T follicular helper cell (primary cell): ENCODE results near the gene DGUOK.
A peak's percentile ranks its signal among the peaks of the same experiment; 100 is the strongest.

ENCODE experiments used
- DNase-seq: peaks from one replicate; pipeline ENCODE4 v3.0.0-alpha.2; 2020; ENCODE audit warnings: low read depth

DGUOK gene

DNA sequence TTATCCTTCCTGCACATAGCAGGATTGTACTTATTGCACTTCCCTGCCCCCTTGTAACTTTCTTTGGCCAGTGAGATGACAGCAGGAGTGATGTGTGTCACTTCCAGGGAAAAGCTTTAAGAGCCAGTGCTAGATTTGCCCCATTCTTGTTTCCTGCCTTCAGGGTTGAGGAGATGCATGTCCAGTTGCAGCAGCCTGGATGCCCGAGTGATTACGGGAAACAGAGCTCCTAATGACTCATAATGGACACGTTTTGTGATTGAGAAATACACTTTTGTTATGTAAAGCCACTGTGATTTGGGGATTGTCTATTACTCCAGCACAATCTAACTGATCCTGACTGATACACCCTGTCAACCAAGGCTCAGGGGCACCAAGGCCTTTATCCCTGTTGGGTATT is 53.0 kb downstream of the DGUOK start:
- DNase-seq: no peak

DNA sequence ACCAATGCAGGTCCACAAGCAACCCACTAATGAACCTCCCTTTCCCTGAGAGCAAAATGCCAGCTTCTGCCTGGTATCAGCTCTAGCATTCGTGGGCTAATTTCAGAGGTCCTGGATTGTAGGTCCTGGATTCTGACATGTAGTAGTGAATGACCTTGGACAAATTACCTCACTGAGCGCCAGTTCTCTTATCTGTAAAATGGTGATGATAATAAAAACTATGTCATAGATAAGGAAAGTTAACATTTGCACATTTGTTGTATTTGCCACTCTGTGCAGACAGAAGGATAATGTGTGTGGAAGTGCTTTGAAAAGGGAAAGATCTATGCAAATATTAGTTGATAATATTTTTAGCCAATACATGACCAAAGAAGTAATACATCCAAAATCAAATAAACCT is 53.9 kb downstream of the DGUOK start:
- DNase-seq: no peak

DNA sequence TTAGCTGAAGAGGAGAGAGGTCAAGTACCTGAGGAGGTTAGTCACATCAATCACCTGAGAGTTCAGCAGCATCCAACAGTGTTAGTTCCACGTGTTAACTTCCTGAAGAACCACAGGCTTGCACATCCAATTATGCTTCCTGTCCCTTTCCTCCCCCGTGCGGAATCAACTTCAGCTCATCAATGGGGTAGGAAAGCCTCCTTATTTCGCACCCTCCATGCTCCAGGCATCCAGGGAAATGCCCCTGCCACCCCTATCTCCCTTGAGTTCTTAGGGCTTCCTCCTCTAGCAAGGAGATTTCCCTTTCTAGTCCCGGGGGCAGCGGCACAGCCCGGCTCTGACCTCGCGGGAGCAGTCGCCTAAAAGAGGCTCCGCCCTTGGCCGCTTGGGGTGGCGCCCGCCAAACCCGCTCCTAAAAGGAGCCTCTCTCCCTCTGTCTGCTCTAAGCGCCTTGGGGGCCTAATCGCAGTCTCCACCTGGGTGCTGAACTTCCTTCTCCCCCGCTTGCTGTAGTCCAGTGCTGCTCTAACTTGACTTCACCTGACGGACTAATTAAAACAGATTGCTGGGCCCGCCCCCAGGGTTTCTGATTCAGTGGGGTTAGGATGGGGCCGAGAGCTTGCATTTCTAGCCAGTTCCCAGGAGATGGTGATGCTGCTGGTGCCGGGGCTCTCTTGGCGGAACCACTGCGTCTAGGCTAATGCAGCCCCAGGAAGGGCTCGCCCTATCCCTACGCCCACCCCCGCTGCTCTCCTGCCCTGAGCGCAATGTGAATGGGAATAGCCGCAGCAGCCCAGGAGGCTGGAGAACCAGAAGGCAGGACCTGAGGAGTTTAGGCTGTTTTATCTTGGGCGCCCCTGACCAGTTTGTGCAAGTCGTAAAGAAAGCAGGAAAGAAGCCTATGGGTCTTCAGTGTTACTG is 54.7 kb downstream of the DGUOK start:
- DNase-seq: no peak

DNA sequence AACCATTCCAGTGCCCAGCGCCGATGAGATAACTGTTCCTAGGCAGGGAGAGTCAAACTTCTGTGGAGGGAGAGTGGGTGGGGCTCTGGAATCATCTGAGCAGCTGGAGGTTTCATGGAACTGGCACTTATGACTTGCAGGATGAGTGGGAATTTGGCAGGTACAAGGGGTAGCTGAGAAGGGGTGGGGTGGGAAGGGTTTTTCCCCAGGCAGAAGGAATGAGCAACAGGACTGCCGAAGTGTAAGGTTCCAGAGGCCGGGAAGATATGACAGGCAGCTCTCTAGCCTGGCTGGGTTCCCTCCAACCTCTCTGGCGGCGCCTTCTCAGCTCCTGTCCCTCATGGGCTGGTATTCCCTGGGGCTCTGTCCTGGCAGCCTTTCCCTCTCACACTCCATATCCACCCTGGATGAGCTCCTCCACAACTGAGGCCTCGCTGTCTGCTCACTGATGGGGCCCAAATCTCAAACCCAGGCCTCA is 55.5 kb downstream of the DGUOK start:
- DNase-seq: no peak

DNA sequence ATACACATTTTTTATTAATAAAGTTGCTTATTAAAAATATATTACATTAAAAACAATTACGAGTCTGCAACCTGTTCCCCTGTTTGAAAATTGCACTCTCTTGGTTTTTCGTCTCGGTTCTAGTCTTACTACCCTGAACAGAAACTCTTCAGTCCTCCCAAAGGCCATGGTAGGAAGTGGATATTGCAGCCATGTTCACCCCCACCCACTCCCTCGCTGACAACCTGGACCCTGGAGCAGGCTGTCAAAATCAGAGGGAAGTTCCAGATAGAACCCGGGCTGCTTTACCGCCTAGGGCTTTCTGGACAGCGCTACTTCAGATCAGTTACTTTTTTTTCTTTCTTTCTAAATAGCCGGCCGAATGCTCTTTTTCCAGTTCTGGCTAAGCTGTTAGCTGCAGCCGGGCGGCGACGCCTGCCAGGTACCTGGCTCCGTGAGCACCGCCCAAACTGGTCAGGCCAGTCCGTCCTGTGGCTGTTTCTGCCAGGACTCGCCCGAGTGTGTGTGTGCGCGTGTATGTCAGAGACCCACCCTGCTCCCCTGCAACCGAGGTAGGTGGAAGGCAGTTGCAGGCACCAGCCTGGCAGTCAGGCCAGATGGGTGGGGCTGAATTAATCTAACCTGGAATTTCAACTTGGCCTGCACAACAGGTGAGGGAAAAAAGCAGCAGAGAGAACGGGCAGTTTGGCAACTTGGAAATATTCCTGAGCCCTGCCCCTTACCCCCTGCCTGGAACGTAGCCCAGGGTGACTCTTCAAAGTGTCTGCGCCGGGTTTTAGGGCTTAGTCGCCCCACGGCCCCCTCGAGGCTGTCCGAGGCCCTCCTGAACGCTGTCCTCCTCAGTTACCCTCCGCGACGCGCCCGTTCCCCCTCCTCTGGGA is 56.9 kb downstream of the DGUOK start:
- DNase-seq: no peak

DNA sequence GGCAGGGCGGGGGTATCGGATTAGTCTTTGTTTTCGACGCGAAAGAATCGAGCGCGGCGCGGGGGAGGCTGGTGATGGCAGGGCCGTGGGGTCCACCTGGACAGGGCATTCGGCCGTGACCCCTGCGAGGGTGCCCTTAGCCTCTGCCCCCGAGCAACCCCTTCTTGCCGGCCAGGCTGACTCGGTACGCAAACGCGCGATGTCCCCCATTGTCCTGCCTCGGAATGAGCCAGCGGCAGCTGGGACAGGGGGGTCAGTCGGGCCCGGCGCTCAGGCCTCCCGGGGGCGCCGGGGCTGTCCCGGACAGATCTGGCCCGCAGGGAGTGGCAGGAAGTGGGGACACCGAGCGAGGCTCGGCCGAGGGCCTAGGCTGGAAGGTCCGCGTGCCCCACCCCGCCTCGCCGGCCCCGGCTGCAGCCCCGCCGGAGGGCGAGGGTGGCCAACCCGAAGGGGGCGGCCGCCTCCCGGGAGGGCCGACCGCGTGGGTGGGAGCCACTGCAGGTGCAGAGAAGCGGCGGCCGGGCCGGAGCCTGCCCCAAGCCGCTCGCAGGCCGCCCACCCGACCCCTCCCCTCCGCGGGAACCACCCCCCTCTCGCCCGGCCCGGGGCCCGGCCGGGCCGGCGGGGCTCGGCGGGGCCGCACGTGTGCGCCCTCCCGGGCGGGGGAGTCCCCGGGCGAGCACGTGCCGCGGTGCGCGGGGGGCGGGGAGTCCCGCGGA is 57.7 kb downstream of the DGUOK start, which contains the start of gene TET3:
TSS of gene TET3 (plus strand) at position 708 of the 719 bp plus-strand sequence. CDS start 1,494 bp downstream, outside the sequence.
- DNase-seq: peak; percentile 55

DNA sequence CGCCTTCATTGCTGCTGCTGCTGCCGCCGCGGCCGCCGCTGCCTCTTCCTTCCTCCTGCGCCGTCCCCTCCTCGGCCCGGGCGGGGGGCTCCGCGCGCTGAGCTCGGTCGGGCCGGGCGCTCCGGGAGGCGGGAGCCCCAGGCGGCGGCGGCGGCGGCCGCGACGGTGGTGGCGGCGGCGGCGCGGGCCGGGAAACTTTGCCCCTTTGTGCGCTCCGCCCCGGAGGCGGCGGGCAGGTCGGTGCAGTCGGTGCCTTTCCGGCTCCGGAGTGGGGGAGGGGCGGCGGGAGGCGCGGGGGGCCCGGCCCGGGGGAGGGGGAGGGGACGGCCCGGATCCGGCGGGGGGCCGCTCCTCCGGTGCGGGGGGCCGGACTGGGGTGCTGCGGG is 58.2 kb downstream of the DGUOK start:
- DNase-seq: peak; percentile 51

DNA sequence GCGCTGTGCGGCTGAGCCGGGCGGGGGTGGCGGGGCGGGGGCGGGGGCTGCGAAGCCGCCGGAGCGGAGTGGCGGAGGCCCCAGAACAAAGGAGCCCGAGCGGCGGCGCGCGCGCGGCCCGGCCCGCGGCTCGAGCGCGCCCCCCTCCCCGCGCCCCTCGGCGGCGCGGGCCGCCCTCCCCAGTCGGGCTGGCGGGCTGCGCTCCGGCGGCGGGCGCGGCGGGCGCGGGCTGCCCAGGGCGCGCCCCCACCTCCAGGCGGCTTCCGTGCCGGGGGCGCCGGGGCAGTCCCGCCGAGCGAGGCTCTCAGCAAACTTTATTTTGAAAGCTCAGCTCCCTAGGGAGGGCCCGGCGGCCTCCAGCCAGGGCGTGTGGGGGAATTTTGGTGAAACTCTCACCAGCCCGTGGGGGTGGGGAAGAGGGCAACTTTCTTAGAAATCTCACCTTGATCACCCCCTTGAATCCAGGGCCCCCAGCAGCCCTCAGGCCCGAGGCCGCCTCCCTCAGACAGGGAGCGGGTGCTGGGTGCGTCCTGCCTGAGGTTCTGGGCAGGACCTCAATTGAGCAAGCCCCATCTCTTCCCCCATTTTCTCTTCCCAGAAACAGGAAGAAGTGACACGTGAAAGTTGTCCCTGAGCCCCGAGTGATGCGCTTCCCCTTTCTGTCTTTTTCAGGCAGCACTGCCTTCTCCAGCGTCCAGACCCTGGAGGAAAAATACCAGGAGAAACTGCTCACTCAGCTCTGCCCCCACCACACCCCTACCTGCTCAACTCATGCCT is 58.8 kb downstream of the DGUOK start:
- peak; percentile 36 for DNase-seq

DNA sequence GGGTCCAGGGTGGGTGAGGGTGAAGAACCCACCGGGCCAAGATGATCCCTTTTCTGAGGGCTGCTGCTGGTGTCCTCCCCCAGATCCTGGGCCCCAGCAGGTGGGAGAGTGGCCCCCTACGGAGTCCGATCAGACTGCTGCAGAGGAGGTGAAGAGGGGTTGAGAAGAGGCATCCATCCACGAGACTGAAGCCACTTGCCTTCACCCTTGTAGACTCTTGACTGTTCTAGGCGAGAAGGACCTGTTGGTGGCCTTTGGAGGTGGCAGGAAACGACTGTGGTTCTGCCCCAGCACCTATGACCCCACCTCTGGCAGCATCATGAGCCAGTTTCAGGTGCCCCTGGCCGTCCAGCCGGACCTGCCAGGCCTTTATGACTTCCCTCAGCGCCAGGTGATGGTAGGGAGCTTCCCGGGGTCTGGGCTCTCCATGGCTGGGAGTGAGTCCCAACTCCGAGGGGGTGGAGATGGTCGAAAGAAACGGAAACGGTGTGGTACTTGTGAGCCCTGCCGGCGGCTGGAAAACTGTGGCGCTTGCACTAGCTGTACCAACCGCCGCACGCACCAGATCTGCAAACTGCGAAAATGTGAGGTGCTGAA is 59.5 kb downstream of the DGUOK start:
- no peak for DNase-seq

DNA sequence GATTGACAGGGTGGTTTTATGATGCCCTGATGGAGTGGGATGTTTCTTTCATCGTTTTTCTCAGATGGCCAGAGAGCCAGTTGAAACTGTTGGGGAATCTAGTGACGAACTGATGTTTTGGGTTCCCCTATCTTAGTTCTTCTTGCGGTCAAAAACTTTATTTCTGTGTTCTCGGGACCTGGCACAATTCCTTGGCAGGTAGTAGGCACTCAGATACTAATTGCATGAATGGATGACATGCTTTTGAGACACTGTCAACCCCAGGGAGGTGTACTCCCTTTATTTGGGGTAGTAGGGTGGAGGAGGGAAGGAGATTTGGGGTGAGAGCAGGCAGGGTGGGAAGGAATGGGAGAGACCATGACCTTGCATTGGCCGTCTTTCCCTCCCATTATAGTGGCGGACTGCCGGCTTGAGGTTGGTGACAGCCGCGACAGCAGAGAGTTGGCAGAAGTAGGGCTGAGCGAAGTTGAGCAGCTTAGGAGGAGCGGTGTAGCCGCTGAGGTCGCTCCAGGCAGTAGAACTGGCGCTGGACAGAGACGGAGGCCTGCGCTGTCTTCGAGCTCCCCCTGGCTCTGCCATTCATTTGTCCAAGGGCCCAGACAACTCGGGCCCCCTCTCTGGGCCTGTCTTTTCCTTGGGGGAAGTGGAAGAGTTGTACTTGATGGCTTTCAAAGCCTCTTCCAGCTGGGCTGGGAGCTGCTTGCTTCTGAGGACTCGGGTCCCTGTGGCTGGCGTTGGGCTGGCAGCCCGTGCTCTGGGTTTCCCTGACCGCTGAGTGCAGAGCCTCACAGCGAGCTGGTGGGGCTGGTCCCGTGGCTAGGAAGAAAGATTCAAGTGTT is 60.6 kb downstream of the DGUOK start:
- no peak for DNase-seq

DNA sequence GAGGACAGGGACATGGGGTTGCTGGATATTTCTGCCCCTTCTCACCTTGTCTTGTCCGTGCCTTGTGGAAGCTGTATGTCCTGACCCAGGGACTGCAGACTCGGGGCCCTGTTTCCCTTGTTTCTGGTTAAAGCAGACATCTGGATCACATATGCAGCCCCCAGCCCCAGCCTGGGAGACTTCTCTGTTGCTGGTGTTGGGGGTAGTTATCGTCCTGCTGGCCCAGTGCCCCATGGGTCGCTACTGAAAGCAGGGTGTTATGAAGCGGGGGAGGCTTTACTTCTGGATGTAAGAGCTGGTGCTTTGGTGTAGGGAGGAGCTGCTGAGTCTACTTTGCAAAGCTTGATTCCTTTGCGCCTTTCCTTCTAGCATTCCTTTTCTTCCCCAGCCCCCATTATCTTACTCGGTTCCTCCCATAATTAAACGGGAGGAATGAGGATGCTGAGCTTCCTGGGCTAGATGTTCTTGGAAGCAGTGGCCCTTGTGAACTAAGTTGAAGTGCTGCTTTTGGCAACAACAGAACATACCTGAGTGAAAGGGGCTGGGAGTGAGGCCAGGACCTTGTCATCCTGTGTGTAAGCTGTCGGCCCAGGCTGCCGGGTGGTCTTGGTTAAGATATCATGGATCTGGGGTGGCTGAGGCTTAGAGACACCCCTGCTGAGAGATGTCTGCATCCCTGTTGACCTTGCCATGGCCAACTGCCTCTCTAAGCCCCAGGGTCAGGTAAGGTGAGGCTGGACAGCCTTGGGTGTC is 61.4 kb downstream of the DGUOK start:
- no peak for DNase-seq

DNA sequence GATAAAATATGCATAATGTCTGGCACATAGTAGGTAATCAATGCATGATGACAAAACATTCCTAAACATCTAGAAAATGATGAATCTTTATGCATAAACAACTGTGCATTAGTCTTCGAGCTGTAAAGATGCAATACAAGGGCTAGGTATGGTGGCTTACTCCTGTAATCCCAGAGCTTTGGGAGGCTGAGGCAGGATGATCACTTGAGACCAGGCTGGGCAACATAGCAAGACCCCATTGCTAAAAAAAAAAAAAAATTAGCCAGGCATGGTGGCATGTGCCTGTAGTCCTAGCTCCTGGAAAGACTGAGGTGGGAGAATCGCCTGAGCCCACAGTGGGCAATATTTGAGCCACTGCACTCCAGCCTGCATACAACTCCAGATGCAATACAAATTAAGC is 63.3 kb downstream of the DGUOK start:
- DNase-seq: no peak

DNA sequence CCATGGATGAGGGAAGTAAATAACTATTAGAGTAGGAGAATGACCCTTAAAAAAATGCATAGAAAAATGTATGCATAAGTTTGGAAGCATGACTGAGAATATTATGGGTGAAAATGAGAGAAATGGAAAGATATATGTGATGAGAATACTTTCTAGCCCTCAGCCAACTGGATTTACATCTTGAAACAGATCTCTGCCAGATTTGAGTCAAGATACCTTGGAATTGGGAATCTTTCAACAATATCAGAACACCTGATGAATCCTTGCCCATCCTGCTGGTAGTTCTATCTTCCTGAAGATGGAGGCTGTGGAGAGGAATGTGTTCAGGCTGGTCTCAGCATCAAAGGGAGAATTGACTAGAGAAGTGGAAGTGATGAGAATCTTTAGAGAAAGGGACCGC is 63.9 kb downstream of the DGUOK start:
- DNase-seq: no peak

DNA sequence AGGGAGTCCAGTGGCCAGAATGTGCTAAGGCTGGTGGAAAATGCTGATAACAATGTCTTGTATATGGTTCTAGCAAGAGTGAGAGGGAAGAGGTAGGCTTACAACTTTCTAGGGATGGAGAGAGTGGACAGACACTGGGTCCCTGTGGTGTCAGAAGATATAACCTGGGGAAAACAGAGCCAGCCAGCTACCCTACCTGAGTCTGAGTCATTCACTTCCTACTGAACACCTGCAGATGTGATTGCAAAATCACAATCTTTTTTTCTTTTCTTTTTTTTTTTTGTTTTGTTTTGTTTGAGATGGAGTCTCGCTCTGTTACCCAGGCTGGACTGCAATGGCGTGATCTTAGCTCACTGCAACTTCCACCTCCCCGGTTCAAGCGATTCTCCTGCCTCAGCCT is 65.4 kb downstream of the DGUOK start:
- DNase-seq: no peak

DNA sequence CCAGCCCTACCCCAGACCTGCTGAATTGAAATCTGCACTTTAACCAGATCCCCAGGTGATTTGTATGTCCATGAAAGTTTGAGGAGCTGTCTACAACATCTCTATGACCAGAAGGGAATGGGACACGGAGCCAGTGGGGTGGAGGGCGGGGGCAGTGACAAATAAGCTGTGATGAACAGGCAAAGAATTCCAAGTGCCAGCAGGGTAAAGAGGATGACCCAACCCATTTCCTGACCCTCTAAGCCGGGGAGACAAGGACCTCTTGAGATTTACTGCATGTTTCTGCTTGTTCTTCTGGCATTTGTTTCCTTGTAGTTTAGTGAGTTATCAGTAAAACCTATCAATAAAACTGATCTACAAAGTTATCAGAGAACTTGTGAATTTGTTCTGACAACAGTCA is 66.7 kb downstream of the DGUOK start:
- DNase-seq: no peak

DNA sequence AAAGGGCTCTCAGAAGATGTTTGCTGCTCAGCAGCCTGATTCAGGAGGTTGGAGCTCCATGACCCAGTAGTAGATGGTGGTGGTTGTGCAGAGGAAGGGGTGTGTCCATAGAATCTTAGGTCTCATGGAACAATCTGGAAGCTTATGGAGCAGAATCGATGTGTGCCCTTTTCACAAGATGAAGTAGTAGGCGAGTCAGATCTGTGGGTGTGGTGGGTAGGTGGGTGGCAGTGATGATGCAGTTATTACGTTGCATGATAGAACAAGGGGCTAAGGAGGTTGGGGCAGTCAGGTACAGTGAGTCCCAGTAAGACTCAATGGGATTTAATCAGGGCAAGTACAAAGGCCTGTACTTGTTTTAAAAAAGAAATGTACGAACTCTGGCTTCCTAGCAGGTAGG is 67.1 kb downstream of the DGUOK start:
- no peak for DNase-seq

DNA sequence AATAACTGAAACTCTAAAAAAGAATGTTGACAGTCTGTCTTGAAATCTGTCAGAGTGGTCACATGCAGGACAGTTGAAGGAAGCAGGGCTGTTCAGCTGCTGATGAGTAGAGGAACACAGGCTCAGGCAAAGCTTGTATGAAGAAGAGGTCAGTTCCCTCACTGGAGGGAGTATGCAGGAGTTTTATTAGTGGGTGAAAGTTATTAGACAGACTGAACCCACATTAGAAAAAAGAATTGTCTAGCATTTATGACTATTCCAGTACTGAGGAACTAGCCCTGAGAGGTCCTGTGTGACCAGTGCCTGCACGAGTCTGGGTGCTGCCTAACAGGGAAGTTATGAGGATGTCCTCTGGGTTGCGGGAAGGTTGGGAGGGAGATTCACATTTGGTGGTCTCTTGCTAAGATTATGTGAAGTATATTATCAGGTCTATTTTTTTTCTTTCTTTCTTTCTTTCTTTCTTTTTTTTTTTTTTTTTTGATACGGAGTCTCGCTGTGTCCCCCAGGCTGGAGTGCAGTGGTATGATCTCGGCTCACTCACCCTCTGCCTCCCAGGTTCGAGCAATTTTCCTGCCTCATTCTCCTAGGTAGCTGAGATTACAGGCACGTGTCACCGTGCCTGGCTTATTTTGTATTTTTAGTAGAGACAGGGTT is 67.6 kb downstream of the DGUOK start:
- DNase-seq: no peak

DNA sequence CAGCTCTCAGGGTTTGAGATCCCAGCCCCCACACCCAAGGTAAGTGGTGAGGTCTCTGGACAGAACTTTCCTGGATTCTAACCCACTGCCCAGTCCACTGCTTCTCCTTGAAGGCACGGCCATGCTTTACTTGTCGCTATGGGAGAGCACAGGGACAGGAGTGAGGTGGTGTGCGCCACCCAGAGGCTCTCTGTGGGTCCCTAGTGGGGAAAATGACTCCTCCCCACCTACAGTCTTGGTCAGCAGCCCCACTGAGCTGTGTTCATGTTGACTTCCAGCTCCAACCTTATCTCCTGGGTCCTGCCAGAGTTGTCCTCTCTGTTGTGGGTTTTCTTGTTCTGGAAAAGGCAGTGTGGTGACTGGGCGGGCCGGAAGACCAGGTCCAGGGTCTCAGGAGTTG is 69.1 kb downstream of the DGUOK start:
- no peak for DNase-seq

DNA sequence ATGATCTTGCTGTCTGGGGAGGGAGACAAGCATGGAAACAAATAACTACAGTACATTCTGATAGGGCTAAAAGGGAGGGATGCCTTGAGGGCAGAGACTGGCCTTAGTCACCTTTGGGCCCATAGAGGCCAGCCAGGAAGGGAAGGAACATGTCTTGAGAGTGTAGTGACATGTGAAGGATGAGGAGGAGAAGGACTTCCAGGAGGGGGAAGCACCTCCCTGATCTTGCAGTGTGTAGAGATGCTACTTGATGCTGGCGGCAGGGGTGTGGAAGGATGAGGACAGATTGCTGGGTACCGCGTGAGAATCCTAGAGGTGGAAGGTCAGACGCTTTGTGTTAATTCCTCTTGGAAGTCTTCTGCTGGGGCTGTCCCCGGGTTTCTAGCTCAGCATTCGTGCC is 71.1 kb downstream of the DGUOK start:
- DNase-seq: no peak
